ENCODE results near the gene PHAX.

GRCh38 chr5:126635585-126635984 lies 34.8 kb downstream of the PHAX start:
- TF ChIP-seq CTCF (IDR thresholded peaks at IDR 0.05) (no peak), POLR2A (IDR thresholded peaks at IDR 0.05) (no peak)

Measured in right lobe of liver (tissue), 4 donors.